22Rv1 (cell line): ENCODE data around the gene KLC1.

Experiments
- CTCF ChIP-seq: fragments of 450-650 bp; IDR thresholded peaks from 2 replicates; pipeline ENCODE4 v1.5.1; 2017; ENCODE audit warnings: mild to moderate bottlenecking
- ZFX ChIP-seq: fragments of 450-650 bp; IDR thresholded peaks from 2 replicates; pipeline ENCODE4 v1.6.1; 2017; ENCODE audit warnings: antibody characterized with exemption, borderline replicate concordance

GRCh38 chr14:103715052-103716000 is 86.3 kb downstream of the KLC1 start, which contains the start of the genes XRCC3 and ZFYVE21:
- TF ChIP-seq CTCF (no peak), ZFX (no peak)
